ENCODE measurements around the gene SOX10. TPM values are rescaled to one million over a fixed set of nuclear protein-coding genes. Genes with fewer than 3 reads are reported as not detected.

The SOX10 gene
- total RNA-seq, 1 experiment from 2014 or later, result not detected

DNA sequence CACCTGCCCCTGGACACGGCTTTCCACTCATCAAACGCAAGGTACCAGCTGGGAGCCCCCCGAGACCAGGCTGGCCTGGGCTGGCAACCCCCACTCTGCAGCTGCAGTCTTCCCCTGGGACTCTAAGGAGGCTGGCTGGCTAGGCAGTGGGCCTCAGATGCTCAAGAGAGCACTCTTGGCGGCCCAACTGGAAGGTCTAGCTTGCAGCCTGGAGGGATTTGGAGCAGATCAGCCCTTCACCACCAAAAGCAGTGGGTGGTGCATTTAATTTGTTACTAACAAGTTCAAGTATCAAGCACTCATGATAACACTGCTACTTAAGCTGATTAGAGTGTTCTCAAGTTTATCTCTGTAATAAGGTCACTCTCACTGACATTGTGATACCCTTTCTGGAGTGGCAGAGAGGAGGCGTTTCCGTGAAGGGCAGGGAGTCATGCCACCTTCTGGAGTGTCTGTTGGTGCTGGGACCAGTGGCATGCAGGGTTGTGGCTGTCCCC, 52.4 kb downstream of the SOX10 start:
- no peak for DNase-seq (ENCODE audit: low read depth)

DNA sequence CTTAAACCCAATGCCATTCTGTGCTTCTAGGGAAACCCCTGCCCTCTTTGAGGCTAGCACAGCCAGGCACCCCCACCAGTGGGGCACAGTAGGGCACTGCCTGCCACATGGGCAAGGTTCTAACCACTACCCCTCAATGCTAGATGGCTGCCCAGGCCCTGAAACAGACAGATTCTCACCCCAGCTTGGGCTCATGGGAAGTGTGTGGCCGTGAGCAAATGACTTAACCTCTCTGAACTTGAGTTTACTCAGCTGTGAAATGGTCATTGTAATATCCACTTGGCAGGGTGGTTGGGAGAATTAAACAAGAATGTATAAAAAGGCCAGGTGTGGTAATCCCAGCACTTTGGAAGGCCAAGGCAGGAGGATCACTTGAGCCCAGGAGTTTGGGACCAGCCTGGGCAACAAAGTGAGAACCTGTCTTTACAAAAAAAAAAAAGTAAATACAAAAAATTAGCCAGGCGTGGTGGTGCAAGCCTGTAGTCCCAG, 53.4 kb downstream of the SOX10 start:
- DNase-seq (ENCODE audit: low read depth), result no peak

DNA sequence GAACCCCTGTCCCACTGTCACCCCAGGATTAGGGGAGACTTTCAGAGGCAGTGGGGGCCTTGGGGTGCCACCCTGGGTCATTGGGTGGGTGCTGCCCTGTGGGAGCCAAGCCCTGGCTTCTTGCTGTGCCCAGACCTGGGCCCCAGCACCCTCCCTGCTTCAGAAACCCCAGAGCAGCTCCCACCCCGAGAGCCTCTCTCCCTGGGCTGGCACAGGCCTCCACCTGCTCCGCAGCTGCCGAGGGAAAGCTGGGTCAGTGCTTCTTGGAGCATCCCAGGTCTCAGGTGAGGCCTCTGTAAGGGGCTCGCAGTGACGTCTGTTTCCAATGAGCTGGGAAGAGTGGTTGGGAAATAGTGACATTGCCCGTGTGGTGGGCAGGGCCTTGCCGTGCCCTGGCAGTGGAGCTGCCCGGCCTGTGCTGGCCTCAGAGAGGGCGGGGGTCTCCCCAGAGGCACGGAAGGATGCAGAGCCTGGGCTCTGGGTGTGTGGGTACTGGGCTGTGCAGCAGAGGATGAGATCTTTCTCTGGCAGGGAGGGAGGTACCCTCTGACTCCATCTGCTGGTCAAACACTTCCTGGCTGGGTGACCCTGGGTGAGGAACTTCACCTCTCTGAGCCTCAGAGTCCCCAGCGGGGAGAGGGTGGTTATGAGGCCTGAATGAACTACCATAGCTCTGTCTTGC, 53.9 kb downstream of the SOX10 start:
- peak; percentile 35 for DNase-seq (ENCODE audit: low read depth)

DNA sequence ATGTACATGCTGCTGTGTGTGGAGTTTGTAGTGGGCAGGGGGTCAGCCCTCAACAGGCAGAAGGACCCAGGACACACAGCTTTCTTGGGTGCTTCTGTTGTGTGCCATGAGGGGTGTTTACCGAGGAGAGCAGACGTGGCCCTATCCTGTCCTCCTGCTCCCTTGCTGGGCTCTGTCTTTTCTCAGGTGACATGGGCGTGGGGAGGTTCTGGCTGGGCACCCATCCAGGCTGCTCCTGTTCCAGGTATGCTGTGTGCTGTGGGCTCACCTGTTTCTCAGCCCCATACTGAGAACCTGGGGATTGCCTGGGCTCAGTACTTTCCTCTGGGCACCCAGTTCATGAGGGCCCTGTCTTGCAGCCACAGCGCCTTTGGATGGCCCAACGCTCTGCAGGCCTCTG, 55.0 kb downstream of the SOX10 start:
- no peak for DNase-seq (ENCODE audit: low read depth)

DNA sequence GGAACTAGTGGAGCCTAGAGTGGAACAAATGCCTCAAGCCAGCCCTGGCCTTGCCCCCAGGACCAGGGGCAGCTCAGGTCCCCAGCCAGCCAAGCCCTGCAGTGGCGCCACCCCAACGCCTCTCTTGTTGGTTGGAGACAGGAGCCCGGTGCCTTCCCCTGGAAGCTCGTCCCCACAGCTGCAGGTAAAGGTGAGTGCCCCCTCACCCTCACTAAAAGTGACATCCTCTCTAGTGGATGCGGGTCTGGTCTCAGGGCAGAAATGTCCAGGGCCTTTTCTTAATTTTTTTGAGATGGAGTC, 56.8 kb downstream of the SOX10 start:
- no peak for DNase-seq (ENCODE audit: low read depth)

DNA sequence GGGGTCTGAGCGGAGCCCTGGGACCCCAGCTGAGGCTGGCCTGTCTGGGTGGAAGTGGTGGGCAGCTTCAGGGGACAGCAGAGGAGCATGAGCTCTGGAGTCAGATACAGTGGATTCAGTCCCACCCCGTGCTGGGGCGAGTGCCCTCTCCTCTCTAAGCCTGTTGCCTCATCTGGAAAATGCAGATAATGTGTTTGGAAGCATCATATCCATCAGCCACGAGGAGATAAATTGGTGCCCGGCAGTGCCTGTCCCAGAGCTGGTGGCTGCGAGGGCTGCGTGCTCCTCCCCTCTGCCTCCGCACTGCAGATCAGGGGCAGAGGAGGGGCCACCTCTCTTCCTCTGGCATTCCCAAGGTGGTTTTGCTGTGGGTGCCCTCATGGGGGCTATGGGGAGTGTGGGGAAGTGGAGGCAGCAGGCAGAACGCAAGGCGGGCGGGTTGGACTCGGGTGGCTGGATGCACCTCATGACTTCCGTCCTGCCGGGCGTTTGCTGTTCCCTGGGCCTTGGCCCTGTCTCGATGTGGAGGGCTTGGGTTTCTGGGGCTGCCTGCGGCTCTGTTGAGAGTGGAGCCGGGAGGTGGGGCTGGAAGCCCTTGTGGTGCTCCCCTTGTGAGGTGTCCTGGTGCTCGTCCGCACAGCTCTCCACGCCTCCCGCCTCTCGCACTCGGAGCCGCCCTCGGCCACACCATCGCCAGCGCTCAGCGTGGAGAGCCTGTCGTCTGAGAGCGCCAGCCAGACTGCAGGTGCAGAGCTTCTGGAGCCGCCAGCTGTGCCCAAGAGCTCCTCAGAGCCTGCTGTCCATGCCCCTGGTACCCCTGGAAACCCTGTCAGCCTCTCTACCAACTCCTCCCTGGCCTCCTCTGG, 57.4 kb downstream of the SOX10 start:
- DNase-seq (ENCODE audit: low read depth), result no peak

DNA sequence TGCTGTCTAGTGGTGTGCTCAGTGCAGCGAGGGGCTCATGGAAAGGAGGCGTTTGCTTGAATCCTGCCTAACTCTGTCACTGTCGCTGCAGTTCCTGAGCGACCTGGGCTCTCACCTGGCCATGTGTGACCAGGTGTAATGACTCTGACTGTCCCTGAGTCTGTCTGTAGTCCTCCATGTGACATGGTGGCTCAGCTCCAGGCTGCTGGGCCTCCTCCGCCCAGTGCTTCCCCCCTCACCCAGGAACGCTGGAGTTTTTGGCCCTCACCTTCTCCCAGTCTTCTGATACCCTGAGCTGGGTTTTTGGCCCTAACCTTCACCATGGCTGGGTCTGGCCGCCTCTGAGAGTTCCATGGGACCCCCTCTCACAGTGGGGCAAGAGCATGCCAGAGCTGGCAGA, 58.0 kb downstream of the SOX10 start:
- no peak for DNase-seq (ENCODE audit: low read depth)

DNA sequence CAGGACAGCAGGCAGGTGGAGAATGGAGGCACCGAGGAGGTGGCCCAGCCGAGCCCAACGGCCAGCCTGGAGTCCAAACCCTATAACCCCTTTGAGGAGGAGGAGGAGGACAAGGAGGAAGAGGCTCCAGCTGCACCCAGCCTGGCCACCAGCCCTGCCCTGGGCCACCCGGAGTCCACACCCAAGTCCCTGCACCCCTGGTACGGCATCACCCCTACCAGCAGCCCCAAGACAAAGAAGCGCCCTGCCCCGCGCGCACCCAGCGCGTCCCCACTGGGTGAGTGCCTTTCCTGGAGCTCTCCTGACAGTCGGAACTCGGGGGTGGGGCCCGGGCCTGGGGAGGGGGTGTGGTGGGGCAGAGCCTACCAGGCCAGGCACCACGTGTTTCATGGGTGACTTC, 58.6 kb downstream of the SOX10 start:
- no peak for DNase-seq (ENCODE audit: low read depth)

DNA sequence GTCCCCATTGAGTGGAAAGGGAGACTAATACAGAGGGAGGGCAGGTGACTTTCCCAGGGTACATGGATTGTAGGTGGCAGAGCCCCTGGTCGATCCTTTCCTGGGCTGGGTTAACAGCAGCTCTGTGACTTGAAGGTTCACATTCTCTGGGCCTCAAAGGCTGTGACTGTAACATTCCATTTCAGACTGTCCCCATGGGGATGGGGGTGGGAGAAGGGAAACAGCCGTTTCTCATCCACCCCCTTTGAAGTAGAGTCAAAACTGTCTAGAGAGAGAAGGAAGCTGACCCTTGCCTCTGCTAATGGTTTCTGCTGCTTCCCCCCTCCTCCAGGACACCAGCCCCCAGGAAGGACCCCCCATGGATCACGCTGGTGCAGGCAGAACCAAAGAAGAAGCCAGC, 59.0 kb downstream of the SOX10 start:
- DNase-seq (ENCODE audit: low read depth), result no peak

DNA sequence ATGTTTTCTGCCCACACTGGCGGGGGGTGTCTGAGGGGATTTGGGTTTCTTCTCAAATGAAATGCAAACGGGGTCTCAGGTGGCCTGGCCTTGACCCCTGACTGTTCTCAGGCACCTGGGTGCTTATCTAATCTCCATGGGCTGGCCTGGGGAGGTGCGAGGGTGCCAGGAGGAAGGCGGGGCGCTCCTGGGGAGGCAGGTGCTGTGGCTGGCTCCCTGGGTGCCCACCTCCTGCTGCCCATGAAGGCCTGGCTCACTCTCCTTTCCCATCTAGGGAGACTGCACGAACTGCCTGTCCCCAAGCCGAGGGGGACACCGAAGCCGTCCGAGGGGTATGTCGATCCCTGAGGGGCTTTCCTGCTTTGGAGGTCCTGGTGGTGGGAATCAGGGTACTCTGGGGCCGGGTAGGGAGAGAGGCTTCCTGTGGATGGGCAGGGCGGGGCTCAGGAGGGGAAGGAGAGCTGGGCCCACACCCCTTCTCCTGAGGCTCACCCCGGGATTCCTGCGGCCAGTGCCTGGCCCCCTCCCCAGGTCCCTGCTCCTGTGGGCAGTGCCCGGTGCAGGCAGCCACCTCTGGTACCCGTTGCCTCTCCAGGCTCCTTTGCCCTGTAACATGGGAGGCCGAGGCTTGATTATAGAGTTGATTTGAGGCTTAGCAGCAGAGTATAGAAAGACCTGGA, 59.8 kb downstream of the SOX10 start:
- DNase-seq (ENCODE audit: low read depth), result no peak

DNA sequence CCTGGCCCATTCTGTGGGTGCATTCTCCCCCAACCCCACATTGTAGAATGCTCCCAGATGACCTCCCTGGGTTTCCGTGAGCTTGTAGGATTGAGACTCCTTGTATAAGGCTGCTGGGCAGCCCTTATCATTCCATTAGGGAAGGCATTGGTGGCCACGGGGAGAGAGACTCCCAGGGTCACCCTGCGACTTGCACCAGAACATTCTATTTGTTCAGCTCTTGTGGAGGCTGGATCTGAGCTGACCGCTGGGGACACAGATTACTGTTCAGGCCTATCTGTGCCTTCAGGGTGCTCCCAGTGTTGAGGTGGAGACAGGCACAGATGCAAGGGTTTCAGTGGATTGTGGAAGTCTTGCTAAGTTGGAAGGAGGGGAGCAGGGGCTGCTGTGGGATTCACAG, 60.4 kb downstream of the SOX10 start:
- no peak for DNase-seq (ENCODE audit: low read depth)

Other genes starting within 250 kb of the SOX10 start
- gene GCAT, start 176.6 kb downstream of the SOX10 start, total RNA-seq (2014; rRNA removed; shearing (Covaris generic)), result 13.4 and 14.6 TPM in 2 replicates
- 0.23 TPM in 1 of 2 replicates, not detected in the other for gene GALR3, start 161.2 kb downstream of the SOX10 start, total RNA-seq (2014; rRNA removed; shearing (Covaris generic))
- gene ANKRD54, start 140.2 kb downstream of the SOX10 start, total RNA-seq (2014; rRNA removed; shearing (Covaris generic)), result 29.1 and 38.1 TPM in 2 replicates
- 570 and 657 TPM in 2 replicates for gene EIF3L, start 135.1 kb downstream of the SOX10 start, total RNA-seq (2014; rRNA removed; shearing (Covaris generic))
- gene MICALL1, start 78.3 kb downstream of the SOX10 start, total RNA-seq (2014; rRNA removed; shearing (Covaris generic)), result 57.8 and 69.2 TPM in 2 replicates
- 0.32 TPM in 1 of 2 replicates, not detected in the other for gene C22orf23, start 31.0 kb downstream of the SOX10 start, total RNA-seq (2014; rRNA removed; shearing (Covaris generic))
- gene POLR2F, start 30.9 kb downstream of the SOX10 start, total RNA-seq (2014; rRNA removed; shearing (Covaris generic)), result 141 and 149 TPM in 2 replicates
- 25.4 and 27.0 TPM in 2 replicates for gene PICK1, start 72.8 kb upstream of the SOX10 start, total RNA-seq (2014; rRNA removed; shearing (Covaris generic))
- not detected in 2 replicates for gene SLC16A8, start 99.6 kb upstream of the SOX10 start, total RNA-seq (2014; rRNA removed; shearing (Covaris generic))
- not detected in 2 replicates for gene BAIAP2L2, start 126.1 kb upstream of the SOX10 start, total RNA-seq (2014; rRNA removed; shearing (Covaris generic))
- gene PLA2G6, start 197.3 kb upstream of the SOX10 start, total RNA-seq (2014; rRNA removed; shearing (Covaris generic)), result 2.9 and 3.3 TPM in 2 replicates
- gene MAFF, start 217.4 kb upstream of the SOX10 start, total RNA-seq (2014; rRNA removed; shearing (Covaris generic)), result 15.0 and 18.9 TPM in 2 replicates

All from HT1080 (cell line).